Ovary (tissue), 3 donors: ENCODE measurements around the gene KLHDC2.

Experiments used
- CTCF ChIP-seq, 3 donors: fragments of 450-650 bp in 2 of 3; fragments of 200-600 bp in 1 of 3; IDR thresholded peaks; one replicate each; pipeline versions ENCODE4 v1.5.1 to v1.8.0; 2016 to 2022; ENCODE audit warnings: antibody characterized with exemption in 3 of 3, mild to moderate bottlenecking in 1 of 3
- POLR2A ChIP-seq: fragments of 450-650 bp; IDR thresholded peaks from one replicate; pipeline ENCODE4 v1.6.1; 2017; ENCODE audit warnings: antibody characterized with exemption, mild to moderate bottlenecking, moderate library complexity
- donor health status: DM: no; HTN: no; CAD: no.

GRCh38 chr14:49766839-49767238, 1.1 kb upstream of the KLHDC2 start:
- no peak for TF ChIP-seq CTCF (IDR thresholded peaks at IDR 0.05)
- no peak for TF ChIP-seq POLR2A
